ENCODE results near the gene PROZ. TPM values are rescaled to one million over a fixed set of nuclear protein-coding genes. Genes with fewer than 3 reads are reported as not detected.

The PROZ gene
- total and polyA plus RNA-seq, 2 donors (not counting 1 experiment from before 2014, with no cell fraction given) = not detected

GRCh38 chr13:113120300-113121182, 37.9 kb upstream of the PROZ start:
- H3K9ac ChIP-seq (ENCODE audit: low read length) = no peak overlapping the region
- H3K4me3 ChIP-seq (ENCODE audit: control extremely low read depth in 1 of 5, extremely low read depth in 1 of 5, insufficient read depth in 1 of 5, low read depth in 2 of 5, low read length in 4 of 5) = no peak overlapping the region
- H3K27ac ChIP-seq (ENCODE audit: low read length in 2 of 2) = no peak overlapping the region
- H3K4me3 Mint-ChIP-seq = no peak overlapping the region
- H3K4me2 ChIP-seq (replicated peaks; ENCODE audit: low read depth, low read length, poor library complexity, severe bottlenecking) = no peak overlapping the region
- H4K20me1 ChIP-seq (ENCODE audit: control insufficient read depth, insufficient read depth, low read length, poor library complexity, severe bottlenecking) = no peaks in the 10 kb centered on the region
- H3K36me3 ChIP-seq (replicated peaks in 1 of 2; ENCODE audit: control extremely low read depth in 1 of 2, control insufficient read depth in 1 of 2, extremely low read depth in 1 of 2, insufficient read depth in 2 of 2, low read length in 1 of 2) = no peaks in the 10 kb centered on the region
- ChIA-PET CTCF (no interaction called here), POLR2A (no interaction called here)
- no peaks in the 10 kb centered on the region for H3K4me1 ChIP-seq (ENCODE audit: control insufficient read depth in 2 of 2, insufficient read depth in 2 of 2, low read length in 2 of 2)
- peaks cover 4% of the 10 kb centered on the region for H3K27me3 Mint-ChIP-seq
- TF ChIP-seq EZH2 (IDR thresholded peaks at IDR 0.05; ENCODE audit: borderline replicate concordance, insufficient read depth, low read depth, low read length, poor library complexity, severe bottlenecking) (no peak), CTCF (IDR thresholded peaks at IDR 0.05) (no peak)
- no peaks in the 10 kb centered on the region for H3K79me2 ChIP-seq (ENCODE audit: control insufficient read depth, insufficient read depth, low read length)
- no peaks in the 10 kb centered on the region for H3K27me3 ChIP-seq (replicated peaks in 1 of 4; ENCODE audit: control extremely low read depth in 1 of 4, control insufficient read depth in 3 of 4, insufficient read depth in 4 of 4, low read length in 3 of 4)
- no peaks in the 10 kb centered on the region for H3K4me1 Mint-ChIP-seq
- ATAC-seq (ENCODE audit: low read depth) (no peak), DNase-seq (no peak)
- H3K9me3 Mint-ChIP-seq (ENCODE audit: insufficient read depth) = no peaks in the 10 kb centered on the region
- intact Hi-C loops (cut with micrococcal nuclease) = no loop called here
- H3K27ac Mint-ChIP-seq = no peak overlapping the region
- 88% methylated on average over 18 of the region's 19 CpGs for WGBS (ENCODE audit: insufficient coverage)
- no peak overlapping the region for H2AFZ ChIP-seq (ENCODE audit: insufficient read depth, low read depth, low read length, poor library complexity, severe bottlenecking)
- H3K9me3 ChIP-seq (ENCODE audit: control extremely low read depth in 1 of 3, control insufficient read depth in 2 of 3, insufficient read depth in 1 of 3, low read length in 2 of 3) = no peaks in the 10 kb centered on the region

GRCh38 chr13:113121183-113121927, 37.1 kb upstream of the PROZ start:
- Histone ChIP-seq H3K4me1 (ENCODE audit: control insufficient read depth in 2 of 2, insufficient read depth in 2 of 2, low read length in 2 of 2) (no peaks in the 10 kb centered on the region), H3K9me3 (ENCODE audit: control extremely low read depth in 1 of 3, control insufficient read depth in 2 of 3, insufficient read depth in 1 of 3, low read length in 2 of 3) (no peaks in the 10 kb centered on the region), H4K20me1 (ENCODE audit: control insufficient read depth, insufficient read depth, low read length, poor library complexity, severe bottlenecking) (no peaks in the 10 kb centered on the region), H3K79me2 (ENCODE audit: control insufficient read depth, insufficient read depth, low read length) (no peaks in the 10 kb centered on the region), H2AFZ (ENCODE audit: insufficient read depth, low read depth, low read length, poor library complexity, severe bottlenecking) (no peak overlapping the region), H3K27ac (ENCODE audit: low read length in 2 of 2) (no peak overlapping the region), H3K36me3 (replicated peaks in 1 of 2; ENCODE audit: control extremely low read depth in 1 of 2, control insufficient read depth in 1 of 2, extremely low read depth in 1 of 2, insufficient read depth in 2 of 2, low read length in 1 of 2) (no peaks in the 10 kb centered on the region), H3K9ac (ENCODE audit: low read length) (no peak overlapping the region), H3K4me3 (ENCODE audit: control extremely low read depth in 1 of 5, extremely low read depth in 1 of 5, insufficient read depth in 1 of 5, low read depth in 2 of 5, low read length in 4 of 5) (no peak overlapping the region), H3K4me2 (replicated peaks; ENCODE audit: low read depth, low read length, poor library complexity, severe bottlenecking) (no peak overlapping the region), H3K27me3 (replicated peaks in 1 of 4; ENCODE audit: control extremely low read depth in 1 of 4, control insufficient read depth in 3 of 4, insufficient read depth in 4 of 4, low read length in 3 of 4) (no peaks in the 10 kb centered on the region)
- H3K27me3 Mint-ChIP-seq = peaks cover 6% of the 10 kb centered on the region
- 90% methylated on average over 24 of the region's 24 CpGs for WGBS (ENCODE audit: insufficient coverage)
- no peak overlapping the region for H3K27ac Mint-ChIP-seq
- no peak for ATAC-seq (ENCODE audit: low read depth)
- no peak for DNase-seq
- intact Hi-C loops (cut with micrococcal nuclease) = no loop called here
- no peaks in the 10 kb centered on the region for H3K9me3 Mint-ChIP-seq (ENCODE audit: insufficient read depth)
- ChIA-PET CTCF (no interaction called here), POLR2A (no interaction called here)
- H3K4me3 Mint-ChIP-seq = no peak overlapping the region
- H3K4me1 Mint-ChIP-seq = no peaks in the 10 kb centered on the region
- TF ChIP-seq EZH2 (IDR thresholded peaks at IDR 0.05; ENCODE audit: borderline replicate concordance, insufficient read depth, low read depth, low read length, poor library complexity, severe bottlenecking) = no peak
- no peak for TF ChIP-seq CTCF (IDR thresholded peaks at IDR 0.05)
